Suprapubic skin (tissue), 4 donors: ENCODE results near the gene PNP. TPM values are rescaled to one million over a fixed set of nuclear protein-coding genes. Genes with fewer than 3 reads are reported as not detected.

Source experiments
- DNase-seq, 2 donors: peaks; one replicate each; pipeline ENCODE4 v3.0.0-alpha.2; 2019; ENCODE audit warnings: low spot score in 2 of 2
- H3K27ac ChIP-seq: fragments of 200-600 bp; sonication (generic); one replicate; pipeline ENCODE4 v1.5.1; 2019
- H3K27me3 ChIP-seq: fragments of 200-600 bp; sonication (generic); one replicate; pipeline ENCODE4 v1.5.1; 2019
- H3K36me3 ChIP-seq: fragments of 200-600 bp; sonication (generic); one replicate; pipeline ENCODE4 v1.5.1; 2019
- H3K4me1 ChIP-seq: fragments of 200-600 bp; sonication (generic); one replicate; pipeline ENCODE4 v1.5.1; 2019
- H3K4me3 ChIP-seq: fragments of 200-600 bp; sonication (generic); one replicate; pipeline ENCODE4 v1.5.1; 2019; ENCODE audit warnings: mild to moderate bottlenecking
- H3K9me3 ChIP-seq: fragments of 200-600 bp; sonication (generic); one replicate; pipeline ENCODE4 v1.5.1; 2019
- EP300 ChIP-seq: sonication (generic); formaldehyde crosslinking; IDR thresholded peaks from one replicate; pipeline ENCODE4 v1.6.1; 2017; ENCODE audit warnings: antibody characterized with exemption
- POLR2A ChIP-seq, 2 donors: fragments of 450-650 bp; IDR thresholded peaks; one replicate each; pipeline ENCODE4 v1.6.1; 2017; ENCODE audit warnings: antibody characterized with exemption in 2 of 2, mild to moderate bottlenecking in 2 of 2, moderate library complexity in 2 of 2
- POLR2AphosphoS5 ChIP-seq, 3 donors: sonication (generic); formaldehyde crosslinking; IDR thresholded peaks; one replicate each; pipeline ENCODE4 v1.6.1; 2017; ENCODE audit warnings: antibody characterized with exemption in 3 of 3
- WGBS: methylation state at CpG from one replicate; pipeline ENCODE4 v1.1.5; 2018; 5-methylcytosine and 5-hydroxymethylcytosine counted together
- total RNA-seq, 4 donors: library from RNA; depleted of rRNA; stranded (reverse); fragments of >200 nt; gene quantifications; one replicate each; pipeline ENCODE4 v1.1.0, GENCODE V29; 2016
- TF ChIP-seq, protein P1 (sequence below), 2 donors: fragments of 200-600 bp in 1 of 2; fragments of 450-650 bp in 1 of 2; sonication (generic) in 1 of 2; IDR thresholded peaks; one replicate each; pipeline ENCODE4 v1.5.1; 2016 to 2019; ENCODE audit warnings: antibody characterized with exemption in 2 of 2, mild to moderate bottlenecking in 1 of 2, moderate library complexity in 1 of 2

PNP gene
- 10 to 100 TPM; 26.9 to 83.4 (median 52.9) TPM for total RNA-seq

DNA sequence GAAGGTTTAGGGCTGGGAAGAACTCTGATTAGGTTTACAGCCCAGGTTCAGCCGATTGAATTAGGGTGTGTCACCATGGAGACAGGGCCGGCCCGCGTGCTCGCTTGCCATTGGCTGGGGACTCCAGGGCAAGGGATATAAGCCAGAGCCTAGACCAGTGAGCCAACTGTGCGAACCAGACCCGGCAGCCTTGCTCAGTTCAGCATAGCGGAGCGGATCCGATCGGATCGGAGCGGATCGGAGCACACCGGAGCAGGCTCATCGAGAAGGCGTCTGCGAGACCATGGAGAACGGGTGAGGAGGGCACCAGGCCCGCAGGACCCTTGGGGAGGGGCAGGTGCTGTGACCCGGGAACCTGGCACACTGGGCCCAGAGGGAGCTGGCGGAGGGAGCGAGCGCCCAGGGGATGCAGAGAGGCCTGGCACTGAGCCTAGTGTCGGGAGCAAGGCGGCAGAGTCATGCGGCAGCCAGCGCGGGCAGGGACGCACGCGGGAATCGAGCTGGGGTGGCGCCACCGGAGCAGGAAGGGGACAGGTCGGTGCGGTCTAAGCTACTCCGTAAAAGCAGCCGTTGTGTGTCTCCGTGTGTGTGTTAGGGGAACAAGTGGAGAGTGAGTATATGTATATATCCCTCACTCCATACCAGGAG, at the start of gene PNP:
PNP (plus strand) TSS at position 165 of the 648 bp plus-strand sequence; CDS start at position 284, 119 bp downstream.
- H3K4me1 ChIP-seq, result peaks cover 20% of the 10 kb centered on the region
- TF ChIP-seq, protein P1, sequence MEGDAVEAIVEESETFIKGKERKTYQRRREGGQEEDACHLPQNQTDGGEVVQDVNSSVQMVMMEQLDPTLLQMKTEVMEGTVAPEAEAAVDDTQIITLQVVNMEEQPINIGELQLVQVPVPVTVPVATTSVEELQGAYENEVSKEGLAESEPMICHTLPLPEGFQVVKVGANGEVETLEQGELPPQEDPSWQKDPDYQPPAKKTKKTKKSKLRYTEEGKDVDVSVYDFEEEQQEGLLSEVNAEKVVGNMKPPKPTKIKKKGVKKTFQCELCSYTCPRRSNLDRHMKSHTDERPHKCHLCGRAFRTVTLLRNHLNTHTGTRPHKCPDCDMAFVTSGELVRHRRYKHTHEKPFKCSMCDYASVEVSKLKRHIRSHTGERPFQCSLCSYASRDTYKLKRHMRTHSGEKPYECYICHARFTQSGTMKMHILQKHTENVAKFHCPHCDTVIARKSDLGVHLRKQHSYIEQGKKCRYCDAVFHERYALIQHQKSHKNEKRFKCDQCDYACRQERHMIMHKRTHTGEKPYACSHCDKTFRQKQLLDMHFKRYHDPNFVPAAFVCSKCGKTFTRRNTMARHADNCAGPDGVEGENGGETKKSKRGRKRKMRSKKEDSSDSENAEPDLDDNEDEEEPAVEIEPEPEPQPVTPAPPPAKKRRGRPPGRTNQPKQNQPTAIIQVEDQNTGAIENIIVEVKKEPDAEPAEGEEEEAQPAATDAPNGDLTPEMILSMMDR (IDR thresholded peaks at IDR 0.05), result no peak
- TF ChIP-seq POLR2A (IDR thresholded peaks at IDR 0.05) (peak; percentile 82 to 92), EP300 (no peak), POLR2AphosphoS5 (IDR thresholded peaks at IDR 0.05) (peak; percentile 67 to 94 (median 93))
- no peaks in the 10 kb centered on the region for H3K9me3 ChIP-seq
- H3K27me3 ChIP-seq, result no peaks in the 10 kb centered on the region
- peaks cover 23% of the 10 kb centered on the region for H3K36me3 ChIP-seq
- WGBS, result 0% methylated on average over 16 of the region's 40 CpGs
- peak; percentile 95 for DNase-seq
- H3K27ac ChIP-seq, result peak within 1 kb of the TSS; percentile 92
- H3K4me3 ChIP-seq, result peak within 1 kb of the TSS; percentile 75

DNA sequence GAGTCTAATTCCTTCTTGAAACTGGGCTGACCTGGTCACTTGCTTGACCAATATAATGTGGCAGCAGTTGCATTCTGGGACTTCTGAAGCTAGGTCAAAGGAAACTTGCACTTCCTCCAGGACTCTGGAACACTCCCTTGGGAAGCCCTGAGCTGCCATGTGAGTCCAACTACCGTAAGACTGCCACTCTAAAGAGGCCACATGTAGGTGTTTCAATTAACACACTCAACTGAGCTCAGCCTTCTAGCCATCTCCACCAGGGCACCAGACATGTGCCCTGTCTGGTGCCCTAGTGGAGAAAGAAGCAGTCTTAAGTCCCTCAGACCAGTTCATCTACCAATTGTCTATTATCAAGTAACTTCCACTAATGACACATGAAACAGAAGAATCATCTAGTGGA, 49.8 kb upstream of the PNP start:
- Histone ChIP-seq H3K27ac (no peak overlapping the region), H3K4me1 (no peaks in the 10 kb centered on the region), H3K9me3 (no peaks in the 10 kb centered on the region), H3K36me3 (no peaks in the 10 kb centered on the region), H3K4me3 (no peak overlapping the region), H3K27me3 (no peaks in the 10 kb centered on the region)
- WGBS, result no CpG with 5 or more reads among the region's 1 CpG
- TF ChIP-seq, protein P1 (IDR thresholded peaks at IDR 0.05), result no peak
- TF ChIP-seq POLR2A (IDR thresholded peaks at IDR 0.05), result no peak
- TF ChIP-seq POLR2AphosphoS5 (IDR thresholded peaks at IDR 0.05), result no peak
- TF ChIP-seq EP300, result no peak
- DNase-seq, result no peak

DNA sequence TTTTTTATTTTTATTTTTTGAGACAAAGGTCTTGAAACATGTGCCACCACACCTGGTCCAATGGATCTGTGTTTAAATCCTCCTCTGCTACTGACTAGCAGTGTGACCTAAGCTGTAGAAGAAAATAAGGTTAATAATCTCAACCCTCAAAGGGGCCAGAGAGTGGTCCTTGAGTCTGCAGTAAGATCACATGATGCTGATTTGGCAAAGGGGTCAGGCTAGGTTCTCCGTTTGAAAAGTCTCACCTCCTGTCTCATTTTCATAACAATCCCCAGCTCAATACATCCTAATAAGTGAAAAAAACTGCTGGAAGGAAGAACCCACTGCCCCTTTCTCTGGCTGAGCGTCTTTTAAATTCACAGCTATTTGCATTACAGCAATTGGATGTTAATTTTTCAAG, 47.9 kb upstream of the PNP start:
- Histone ChIP-seq H3K27me3 (no peaks in the 10 kb centered on the region), H3K27ac (no peak overlapping the region), H3K4me1 (no peaks in the 10 kb centered on the region), H3K4me3 (no peak overlapping the region), H3K36me3 (no peaks in the 10 kb centered on the region), H3K9me3 (no peaks in the 10 kb centered on the region)
- DNase-seq, result no peak
- TF ChIP-seq, protein P1 (IDR thresholded peaks at IDR 0.05), result no peak
- TF ChIP-seq POLR2A (IDR thresholded peaks at IDR 0.05) (no peak), POLR2AphosphoS5 (IDR thresholded peaks at IDR 0.05) (no peak), EP300 (no peak)
- 47% methylated on average over 2 of the region's 2 CpGs for WGBS

GRCh38 chr14:20422886-20423285, 46.3 kb upstream of the PNP start:
- Histone ChIP-seq H3K4me3 (no peak overlapping the region), H3K36me3 (no peaks in the 10 kb centered on the region), H3K27me3 (no peaks in the 10 kb centered on the region), H3K4me1 (no peaks in the 10 kb centered on the region), H3K9me3 (no peaks in the 10 kb centered on the region), H3K27ac (no peak overlapping the region)
- TF ChIP-seq, protein P1 (IDR thresholded peaks at IDR 0.05), result no peak
- TF ChIP-seq EP300, result no peak
- no peak for TF ChIP-seq POLR2A (IDR thresholded peaks at IDR 0.05)
- TF ChIP-seq POLR2AphosphoS5 (IDR thresholded peaks at IDR 0.05), result no peak
- WGBS, result 61% methylated on average over 2 of the region's 2 CpGs
- no peak for DNase-seq

DNA sequence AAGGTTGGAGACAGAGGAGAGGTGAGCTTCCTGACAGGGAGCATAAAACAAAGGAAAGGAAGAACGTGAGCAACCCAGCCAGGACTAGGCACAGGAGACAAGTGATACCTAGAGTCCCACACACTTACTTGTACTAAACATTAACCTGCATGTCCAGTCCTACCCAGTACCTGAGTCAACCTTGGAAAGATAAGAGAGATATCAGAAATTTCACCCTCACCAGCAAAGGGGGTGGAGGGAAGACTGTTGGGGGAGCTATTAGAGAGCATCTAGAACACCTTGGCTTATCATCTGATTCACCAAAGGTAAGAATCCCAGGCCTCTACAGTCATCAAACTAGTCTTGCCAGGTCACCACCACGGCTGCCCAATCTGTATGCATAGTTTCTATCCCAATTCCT, 44.4 kb upstream of the PNP start:
- no peak for DNase-seq
- Histone ChIP-seq H3K36me3 (no peaks in the 10 kb centered on the region), H3K4me3 (no peak overlapping the region), H3K4me1 (no peaks in the 10 kb centered on the region), H3K27ac (no peak overlapping the region), H3K27me3 (no peaks in the 10 kb centered on the region), H3K9me3 (no peaks in the 10 kb centered on the region)
- 35% methylated on average over 2 of the region's 2 CpGs for WGBS
- no peak for TF ChIP-seq POLR2AphosphoS5 (IDR thresholded peaks at IDR 0.05)
- no peak for TF ChIP-seq EP300
